Daoy (cell line): ENCODE results near the gene FBXO11. TPM values are rescaled to one million over a fixed set of nuclear protein-coding genes. Genes with fewer than 3 reads are reported as not detected.
"Not testable (repeated sequence)": the region's sequence is repeated elsewhere in the genome, so short reads cannot be mapped to it uniquely, and the experiment has no call there.

Source experiments
- DNase-seq: peaks from one replicate; pipeline ENCODE4 v3.0.0-alpha.2; 2015; ENCODE audit warnings: low read depth
- total RNA-seq: library from RNA; depleted of rRNA; stranded (reverse); fragments of >200 nt; shearing (Covaris generic); gene quantifications from 2 replicates; pipeline ENCODE4 v1.2.3, GENCODE V29; 2014

Gene FBXO11
- total RNA-seq, 1 experiment from 2014 or later: 16.4 TPM

DNA sequence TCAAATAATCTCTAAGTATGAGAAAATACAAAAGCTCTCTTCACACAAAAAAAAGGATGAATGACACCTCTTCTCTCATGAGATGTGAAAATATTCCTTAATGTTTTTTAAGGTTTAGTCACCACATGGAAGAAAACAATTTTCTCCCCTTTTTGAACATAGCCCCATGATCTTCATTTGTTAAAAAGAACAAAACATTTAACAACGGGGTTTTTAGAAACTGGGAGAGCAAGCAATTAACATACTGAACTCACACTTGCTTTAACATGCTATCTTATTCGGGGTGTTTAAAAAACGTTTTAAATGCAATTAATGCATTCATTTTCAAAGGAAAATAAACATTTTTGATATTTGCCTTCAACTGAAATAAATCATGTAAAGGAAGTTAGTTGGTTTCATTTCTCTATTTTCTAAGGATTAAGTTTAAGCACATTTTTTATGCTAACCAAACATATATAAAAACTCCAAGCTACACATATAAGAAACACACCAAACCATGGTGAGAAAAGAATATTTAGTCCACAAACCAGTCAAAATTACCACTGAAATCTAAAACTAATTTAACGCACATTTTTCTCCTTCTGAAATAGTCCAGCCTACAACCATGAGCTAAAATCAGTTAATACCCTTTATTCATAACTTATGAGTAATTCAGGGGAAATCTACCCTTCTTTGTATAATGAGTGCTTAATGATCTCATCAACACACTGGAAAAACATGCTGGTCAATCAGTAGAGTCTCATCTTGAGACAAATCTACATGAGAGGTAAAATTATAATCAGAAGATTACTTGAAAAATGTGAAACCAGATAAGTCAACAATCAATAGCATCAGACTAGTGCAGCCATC lies 8.2 kb downstream of the FBXO11 start:
- no peak for DNase-seq

DNA sequence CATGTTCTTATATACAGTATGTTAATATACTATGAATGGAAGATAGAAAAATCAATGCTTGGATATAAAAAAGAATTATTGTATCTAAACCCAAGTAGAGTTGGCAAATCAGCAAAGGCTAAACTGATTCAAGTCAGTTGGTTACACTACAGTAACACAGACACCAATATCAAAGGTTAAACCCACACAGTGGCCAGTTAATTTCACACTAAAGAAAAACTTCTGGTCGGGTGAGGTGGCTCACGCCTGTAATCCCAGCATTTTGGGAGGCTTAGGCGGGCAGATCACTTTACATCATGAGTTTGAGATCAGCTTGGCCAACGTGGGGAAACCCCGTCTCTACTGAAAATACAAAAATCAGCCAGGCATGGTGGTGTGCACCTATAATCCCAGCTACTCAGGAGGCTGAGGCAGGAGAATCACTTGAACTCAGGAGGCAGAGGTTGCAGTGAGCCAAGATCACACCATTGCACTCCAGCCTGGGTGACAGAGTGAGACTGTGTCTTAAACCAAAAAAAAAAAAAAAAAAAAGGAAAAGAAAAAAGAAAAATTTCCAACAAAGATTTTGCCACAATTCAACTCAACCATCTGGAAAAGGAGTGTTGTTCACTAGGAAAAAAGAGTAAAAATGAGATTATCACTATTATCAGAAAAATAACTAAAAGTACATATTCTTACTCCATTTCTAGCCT lies 9.0 kb downstream of the FBXO11 start:
- DNase-seq: not testable (repeated sequence)

DNA sequence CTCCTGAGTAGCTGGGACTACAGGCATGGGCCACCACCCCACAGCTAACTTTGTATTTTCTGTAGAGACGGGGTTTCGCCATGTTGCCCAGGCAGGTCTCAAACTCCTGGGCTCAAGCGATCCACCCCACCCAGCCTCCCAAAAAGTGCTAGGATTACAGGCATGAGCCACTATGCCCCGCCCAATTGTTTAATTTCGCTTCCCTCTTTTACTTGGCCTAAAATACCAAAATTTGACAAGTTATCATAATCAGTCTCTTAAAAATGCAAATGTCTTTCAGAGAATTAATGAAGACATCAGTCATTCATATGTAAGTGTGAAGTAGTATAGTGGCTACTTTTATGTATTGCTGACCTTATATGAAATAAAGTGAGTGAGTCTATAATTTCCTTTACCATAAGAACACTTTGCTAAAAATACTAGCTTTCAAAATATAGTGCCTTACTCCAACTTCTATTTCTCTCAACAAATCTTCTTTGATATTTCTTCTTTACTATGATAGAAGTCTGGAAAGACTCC lies 9.8 kb downstream of the FBXO11 start:
- DNase-seq: no peak

DNA sequence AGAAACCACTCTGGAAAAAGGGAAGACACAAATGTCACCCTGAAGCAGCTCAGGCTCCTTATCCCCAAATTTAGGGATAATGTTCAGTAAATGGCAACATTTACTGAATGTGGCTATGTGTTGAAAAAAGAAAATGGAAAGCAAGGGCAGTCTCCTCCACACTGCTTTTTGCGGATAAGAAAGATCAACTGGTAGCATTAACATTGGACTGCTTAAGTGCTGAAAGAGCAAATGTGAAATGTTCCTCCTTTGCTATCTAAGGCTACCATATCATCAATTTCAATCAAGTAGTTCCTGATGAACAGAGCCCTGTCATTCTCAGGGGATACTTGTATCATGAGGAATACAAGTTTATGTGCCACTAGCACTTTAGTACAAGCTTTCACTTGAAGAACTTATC lies 12.5 kb downstream of the FBXO11 start:
- no peak for DNase-seq

DNA sequence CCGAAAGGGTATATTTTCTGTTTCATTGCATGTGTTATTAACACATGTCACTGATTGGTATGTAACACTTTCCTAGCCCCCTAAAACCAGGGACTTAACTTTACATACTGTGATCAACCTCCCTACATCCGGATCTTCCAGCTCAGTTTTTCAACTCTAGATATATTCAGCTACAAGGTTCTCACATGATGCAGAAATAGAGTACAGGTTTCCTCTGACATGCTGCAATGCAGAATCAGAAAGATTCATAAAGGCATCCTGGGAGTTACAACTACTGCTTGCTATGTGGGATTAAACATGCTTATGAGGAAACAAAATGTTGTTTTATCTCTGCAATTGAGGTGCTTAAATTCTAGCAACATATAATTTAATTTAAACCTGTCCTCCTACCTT lies 14.0 kb downstream of the FBXO11 start:
- DNase-seq: no peak

DNA sequence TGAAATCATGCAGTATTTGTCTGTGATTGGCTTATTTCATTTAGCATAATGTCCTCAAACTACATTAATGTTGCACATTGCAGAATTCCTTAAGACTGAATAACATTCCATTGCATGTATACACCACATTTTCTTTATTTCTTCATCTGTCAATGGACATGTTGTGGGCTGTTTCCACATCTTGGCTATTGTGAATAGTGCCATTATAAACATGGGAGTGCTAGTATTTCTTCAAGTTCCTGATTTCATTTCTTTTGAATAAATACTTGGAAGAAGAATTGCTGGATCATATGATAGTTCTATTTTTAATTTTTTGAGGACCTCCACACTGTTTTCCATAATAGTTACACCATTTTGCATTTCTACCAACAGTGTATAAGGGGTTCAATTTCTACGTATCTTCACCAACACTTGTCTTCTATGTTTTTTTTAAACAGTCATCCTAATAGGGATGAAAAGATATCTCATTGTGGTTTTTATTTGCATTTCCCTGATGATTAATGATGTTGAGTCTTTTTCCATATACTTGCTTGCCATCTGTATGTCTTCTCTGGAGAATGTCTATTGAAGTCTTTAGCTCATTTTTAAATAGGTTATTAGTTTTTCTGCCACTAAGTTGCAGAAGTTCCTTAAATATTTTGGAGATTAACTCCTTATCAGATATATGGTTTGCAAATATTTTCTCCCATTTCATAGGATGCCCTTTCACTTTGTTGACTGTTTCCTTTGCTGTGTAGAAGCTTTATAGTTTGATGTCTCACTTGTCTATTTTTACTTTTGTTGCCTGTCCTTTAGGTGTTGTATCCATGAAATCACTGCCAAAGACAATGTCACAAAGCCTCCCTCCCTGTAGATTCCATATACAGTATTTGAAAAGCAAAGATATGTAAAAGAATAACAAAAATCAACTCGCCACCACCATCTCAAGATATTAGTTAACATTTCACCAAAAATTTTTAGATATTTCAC lies 14.6 kb downstream of the FBXO11 start:
- no peak for DNase-seq

DNA sequence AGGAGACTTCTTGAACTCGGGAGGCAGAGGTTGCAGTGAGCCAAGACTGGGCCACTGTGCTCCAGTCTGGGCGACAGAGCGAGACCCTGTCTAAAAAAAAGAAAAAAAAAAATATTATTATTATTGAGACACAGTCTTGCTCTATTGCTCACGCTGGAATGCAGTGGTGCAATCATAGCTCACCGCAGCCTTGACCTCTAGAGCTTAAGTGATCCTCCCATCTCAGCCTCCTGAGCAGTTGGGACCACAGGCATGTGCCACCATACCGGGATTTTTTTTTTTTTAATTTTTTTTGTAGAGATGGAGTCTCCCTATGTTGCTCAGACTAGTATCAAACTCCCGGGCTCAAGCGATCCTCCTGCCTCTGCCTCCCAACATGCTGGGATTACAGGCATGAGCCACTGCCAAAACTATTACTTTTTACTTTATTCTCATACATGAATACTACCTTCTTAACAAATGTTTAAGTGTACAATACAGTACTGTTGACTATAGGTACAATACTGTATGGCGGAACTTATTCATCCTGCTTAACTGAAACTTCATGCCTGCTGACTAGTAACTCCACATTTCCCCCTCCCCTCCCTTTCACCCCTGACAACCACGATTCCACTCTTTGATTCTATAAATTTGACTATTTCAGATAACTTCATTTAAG lies 15.5 kb downstream of the FBXO11 start:
- DNase-seq: no peak

DNA sequence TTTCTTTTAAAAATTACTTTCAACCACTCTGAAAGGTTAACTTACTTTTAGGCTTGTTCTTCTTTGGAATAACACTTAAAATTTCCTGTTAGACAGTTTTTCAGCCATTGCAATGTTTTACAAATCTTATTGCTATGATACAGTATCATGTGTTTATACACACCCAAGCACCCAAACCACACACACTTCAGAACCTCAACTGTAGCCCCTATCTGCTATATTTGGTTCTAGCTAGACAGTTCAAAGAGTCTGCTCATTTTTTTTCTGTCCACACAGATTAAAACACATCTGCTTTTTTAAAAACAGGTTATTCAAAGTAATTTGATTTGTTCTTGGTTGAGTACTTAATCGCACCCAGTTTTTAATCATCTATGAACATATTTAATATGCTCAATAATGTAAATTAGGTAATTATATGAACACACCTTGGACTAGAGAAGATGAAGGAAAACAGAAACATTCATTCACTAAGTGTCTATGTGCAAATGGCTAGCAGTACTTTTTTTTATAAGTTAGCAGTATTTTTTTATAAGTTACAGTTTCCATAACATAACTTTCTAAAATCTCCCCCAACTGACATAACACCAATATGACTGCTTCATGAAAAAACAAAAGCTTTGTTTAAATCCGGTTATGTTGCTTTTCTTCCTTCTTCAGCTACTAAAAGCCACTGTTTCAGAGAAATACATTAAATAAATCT lies 17.6 kb downstream of the FBXO11 start:
- no peak for DNase-seq

DNA sequence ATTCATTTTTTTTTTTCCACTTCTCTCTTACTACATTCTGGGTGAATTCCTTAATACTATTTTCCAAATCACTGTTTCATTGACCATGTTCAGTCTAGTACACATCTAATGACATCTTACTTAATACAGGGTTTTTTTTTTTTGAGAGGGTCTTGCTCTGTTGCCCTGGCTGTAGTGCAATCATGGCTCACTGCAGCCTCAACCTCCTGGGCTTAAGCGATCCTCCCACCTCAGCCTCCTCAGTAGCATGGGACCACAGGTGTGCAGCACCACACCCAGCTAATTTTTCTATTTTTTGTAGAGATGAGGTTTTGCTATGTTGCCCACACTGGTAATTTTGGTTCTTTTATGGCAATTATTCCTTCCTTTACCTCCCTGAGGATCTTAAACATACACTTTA lies 29.4 kb downstream of the FBXO11 start:
- DNase-seq: no peak

DNA sequence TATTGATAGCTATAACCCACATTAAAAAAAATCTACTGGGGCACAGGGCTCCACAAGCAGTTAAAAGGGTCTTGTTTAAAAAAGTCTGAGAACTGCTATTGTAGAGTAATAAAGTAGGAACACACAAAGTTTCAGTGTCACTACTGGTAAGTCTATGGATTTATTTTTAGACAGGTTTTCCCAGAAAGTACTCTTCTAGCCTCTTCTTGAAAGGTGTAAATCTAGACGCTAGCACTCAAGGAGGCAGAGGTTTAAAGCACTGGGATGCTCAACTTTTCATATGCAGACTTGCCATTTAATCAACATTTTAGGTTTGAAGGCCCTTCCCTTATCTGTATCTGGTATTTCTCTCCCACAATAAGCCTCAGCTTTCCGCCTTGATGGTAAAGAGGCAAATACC lies 33.4 kb downstream of the FBXO11 start:
- no peak for DNase-seq

DNA sequence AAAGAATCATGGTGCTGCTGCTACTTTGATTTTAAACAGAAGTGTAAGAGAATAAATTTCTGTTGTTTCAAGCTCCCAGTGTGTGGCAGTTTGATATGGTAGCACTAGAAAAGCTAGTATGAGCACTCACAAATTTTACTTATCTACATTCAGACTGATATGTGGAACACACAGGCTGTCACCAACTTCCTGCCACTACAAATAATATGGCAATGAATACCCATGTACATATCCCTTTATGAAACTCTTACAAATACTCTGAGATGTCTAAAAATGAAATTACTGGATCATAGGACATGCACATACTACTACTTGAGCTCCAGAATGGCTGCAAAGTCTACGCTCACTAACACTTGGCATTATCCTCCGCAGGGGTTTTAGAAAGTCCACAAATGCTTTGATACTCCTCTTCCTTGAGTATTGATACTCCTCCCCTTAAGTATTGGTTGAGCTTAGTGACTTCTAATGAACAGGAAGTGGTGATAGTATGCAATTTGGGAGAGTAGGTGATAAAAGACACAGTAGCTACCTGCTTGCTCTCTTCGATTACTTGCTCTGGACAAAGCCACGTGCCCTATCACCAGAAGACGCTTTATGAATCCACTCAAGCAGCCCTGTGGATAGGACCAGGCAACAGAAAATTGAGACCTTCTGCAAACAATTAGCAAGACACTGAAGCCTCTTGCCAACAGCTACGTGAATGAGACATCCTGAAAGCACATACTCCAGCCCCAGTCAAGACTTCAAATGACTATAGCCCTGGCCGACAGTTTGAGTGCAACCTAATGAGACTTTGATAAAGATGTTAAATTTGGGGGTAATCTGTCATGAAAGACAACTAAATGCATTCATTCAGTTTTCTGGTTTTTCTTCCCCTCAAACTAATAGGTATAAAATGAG lies 35.4 kb downstream of the FBXO11 start:
- no peak for DNase-seq

DNA sequence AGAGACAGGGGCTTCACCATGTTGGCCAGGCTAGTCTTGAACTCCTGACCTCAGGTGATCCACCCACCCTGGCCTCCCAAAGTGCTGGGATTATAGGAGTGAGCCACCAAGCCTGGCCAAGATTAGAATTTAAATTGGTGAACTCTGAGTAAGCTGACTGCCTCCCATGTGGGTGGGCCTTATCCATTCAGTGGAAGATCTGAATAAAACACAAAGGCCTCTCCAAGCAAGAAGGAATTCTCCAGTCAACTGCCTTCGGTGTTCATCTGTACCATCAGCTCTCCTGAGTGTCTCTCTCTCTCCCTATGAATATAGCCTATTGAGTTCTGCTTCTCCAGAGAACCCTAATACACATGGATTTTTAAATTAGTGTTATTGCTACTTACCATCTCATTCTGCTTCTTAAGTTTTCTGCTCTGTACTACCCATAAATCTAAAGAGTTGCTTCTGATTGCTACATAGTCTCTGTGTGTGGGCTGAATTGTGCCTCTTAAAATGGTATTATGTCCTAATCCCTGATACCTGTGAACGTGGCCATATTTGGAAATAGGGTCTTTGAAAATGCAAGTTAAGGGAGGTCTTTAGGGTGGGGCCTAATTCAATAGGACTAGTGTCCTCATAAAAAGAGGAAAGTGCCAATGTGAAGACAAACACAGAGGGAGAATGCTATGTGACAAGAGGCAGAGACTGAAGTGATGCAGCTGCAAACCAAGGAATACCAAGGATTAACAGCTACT lies 36.3 kb downstream of the FBXO11 start:
- DNase-seq: no peak

DNA sequence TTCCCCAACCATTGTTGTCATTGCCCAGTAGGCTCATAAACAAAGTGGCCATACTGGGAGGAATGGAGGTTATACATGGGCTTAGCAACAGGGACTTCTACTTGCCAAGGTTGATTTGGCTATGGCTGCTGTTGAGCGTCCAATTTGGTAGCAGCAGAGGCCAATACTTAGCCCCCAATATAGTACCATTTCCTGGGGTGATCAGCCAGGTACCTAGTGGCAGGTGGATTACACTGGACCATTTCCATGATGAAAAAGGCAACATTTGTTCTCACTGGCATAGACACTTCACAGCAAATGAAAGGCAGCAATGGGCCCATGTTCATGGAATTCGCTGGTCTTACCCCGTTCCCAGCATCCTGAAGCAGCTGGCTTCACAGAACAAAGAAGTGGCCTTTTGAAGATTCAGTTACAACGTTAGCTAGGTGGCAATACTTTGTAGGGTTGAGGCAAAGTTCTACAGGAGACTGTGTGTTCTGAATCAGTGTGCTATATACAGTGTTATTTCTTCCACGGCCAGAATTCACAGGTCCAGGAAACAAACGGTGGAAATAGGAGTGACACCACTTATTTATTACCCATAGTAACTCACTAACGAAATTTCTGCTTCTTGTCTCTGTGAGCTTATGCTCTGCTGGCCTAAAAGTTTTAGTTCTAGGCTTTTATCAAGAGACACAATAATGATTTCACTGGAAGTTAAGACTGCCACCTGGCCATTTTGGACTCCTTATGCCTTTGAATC lies 37.5 kb downstream of the FBXO11 start:
- no peak for DNase-seq

DNA sequence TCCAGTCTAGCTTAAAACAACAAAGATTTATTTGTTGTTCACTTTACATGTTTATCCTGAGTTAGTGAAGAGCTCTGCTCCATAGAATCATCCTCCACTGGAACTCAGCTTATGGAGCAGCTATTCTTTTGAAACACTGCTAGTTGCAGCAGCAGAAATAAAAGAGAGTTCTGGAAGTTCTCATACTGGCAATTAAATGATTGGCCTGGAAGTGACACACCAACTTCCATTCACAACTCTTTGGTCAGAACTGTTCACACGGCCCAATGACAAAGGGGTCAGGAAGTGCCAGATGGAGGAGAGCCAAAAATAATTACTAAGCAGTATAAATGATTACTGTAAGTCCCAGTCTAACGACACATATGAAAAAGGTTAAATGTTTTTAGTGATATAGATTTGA lies 39.1 kb downstream of the FBXO11 start:
- DNase-seq: peak; percentile 79

DNA sequence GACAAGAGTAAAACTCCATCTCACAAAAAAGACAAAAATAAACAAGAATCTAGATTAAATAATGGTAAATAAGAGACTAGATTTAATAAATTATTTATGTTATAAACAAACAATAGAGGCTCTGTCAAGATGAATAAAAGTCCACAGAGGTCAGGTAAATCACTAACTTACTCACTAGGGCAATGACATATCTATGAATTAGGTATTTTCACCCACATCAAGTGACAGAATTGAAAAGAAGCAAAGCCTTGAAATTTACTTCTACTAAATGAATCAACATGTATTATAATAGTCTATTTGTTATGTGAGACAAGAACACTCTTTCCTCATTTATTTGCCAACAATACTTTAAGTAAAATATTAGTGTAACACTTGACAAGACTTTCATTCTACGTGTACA lies 41.7 kb downstream of the FBXO11 start:
- DNase-seq: no peak

DNA sequence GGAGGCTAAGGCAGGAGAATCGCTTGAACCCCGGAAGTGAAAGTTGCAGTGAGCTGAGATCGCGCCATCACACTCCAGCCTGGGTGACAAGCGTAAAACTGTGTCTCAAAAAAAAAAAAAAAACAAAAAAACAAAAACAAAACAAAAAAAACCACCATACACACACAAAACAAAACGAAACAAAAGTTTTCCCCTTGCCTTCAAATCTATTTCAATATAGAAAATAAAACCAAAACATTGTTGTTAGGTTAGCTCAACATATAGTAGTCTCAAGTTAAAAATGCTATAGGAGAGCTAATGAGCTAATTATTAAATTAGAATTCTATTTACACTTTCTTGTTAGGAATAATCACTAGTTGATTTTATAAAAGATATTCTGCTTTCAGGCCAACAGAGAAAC lies 43.3 kb downstream of the FBXO11 start:
- no peak for DNase-seq

DNA sequence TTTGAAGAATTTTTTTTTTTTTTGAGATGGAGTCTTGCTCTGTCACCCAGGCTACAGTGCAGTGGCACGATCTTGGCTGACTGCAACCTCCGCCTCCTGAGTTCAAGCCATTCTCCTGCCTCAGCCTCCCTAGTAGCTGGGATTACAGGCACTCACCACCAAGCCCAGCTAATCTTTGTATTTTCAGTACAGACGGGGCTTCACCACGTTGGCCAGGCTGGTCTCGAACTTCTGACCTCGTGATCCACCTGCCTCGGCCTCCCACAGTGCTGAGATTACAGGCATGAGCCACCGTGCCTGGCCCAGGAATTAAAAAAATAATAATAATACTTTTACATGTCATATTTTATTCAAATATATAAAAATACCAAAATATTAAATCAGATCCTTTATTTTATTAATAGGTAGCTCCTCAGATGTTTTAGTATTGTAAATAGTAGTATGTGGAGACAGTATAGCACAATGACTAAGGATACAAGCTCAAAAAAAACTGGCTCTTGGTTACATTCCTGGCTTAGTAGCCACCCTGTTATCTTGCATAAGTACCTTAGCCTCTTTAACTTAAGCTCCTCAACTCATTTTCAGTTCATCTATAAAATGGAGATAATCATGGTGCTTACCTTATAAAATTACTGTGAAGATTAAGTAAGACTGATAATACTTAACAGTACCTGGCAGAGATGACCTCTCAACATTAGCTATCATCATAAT lies 53.1 kb downstream of the FBXO11 start:
- not testable (repeated sequence) for DNase-seq

DNA sequence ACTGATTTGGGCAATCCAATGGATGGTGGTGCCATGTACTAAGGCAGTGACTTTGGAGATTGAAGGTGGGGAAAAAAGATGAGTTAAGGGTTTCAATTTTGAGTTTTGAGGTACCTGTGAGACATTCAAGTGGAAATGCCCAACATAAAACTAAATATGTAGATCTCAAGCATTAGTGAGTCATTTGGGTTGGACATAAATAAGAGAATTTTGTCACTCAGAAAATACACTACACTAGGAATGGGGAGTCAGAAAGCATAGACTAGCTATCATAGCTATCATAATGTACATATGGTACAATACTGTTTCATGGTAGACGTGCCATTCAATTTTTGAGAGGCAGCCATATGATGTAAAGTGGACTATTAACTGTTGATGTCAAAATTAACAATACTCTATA lies 56.1 kb downstream of the FBXO11 start:
- DNase-seq: no peak
